C4-2B (cell line): ENCODE data around the gene SPAG8.

ENCODE experiments used
- H3K27ac ChIP-seq: fragments of 450-650 bp; 2 replicates; pipeline ENCODE4 v1.5.1; 2017
- ZFX ChIP-seq: fragments of 450-650 bp; IDR thresholded peaks from 2 replicates; pipeline ENCODE4 v1.6.1; 2017
- TF ChIP-seq, protein P1 (sequence below): fragments of 450-650 bp; conservative IDR thresholded peaks from 2 replicates; pipeline ENCODE4 v1.5.1; 2017; ENCODE audit warnings: mild to moderate bottlenecking

SPAG8 gene, protein sequence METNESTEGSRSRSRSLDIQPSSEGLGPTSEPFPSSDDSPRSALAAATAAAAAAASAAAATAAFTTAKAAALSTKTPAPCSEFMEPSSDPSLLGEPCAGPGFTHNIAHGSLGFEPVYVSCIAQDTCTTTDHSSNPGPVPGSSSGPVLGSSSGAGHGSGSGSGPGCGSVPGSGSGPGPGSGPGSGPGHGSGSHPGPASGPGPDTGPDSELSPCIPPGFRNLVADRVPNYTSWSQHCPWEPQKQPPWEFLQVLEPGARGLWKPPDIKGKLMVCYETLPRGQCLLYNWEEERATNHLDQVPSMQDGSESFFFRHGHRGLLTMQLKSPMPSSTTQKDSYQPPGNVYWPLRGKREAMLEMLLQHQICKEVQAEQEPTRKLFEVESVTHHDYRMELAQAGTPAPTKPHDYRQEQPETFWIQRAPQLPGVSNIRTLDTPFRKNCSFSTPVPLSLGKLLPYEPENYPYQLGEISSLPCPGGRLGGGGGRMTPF

DNA sequence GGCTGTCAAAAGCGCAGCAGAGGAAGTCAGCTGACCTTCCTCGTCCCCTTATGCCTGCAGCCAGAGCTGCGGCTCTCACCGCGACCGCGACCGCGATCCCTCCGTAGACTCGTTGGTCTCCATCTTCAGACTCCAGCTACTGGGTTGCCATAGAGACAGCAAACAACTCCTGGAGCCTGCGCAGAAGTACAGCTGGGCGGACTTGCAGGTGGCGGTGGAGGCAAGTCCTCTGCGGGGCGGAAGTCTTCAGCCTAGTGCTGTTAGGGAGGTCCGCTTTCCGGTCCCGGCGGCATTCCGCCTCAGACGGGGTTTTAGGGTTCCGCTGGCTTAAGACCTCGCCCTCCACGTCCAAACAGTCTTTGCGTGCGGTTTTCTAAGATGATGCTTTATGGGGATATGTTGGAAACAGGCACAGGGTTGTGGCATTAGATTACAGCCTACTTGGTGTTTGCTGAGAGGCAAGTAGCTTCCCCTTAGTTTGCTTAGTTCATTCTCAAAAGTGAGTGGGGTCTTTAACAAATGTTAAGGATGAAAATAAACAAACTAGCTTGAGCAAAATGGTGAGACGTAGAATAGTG, at the start of gene SPAG8:
Gene SPAG8 (minus strand): TSS at position 238 of the 578 bp plus-strand sequence. CDS start 115 bp downstream, at position 123.
- TF ChIP-seq, protein P1, sequence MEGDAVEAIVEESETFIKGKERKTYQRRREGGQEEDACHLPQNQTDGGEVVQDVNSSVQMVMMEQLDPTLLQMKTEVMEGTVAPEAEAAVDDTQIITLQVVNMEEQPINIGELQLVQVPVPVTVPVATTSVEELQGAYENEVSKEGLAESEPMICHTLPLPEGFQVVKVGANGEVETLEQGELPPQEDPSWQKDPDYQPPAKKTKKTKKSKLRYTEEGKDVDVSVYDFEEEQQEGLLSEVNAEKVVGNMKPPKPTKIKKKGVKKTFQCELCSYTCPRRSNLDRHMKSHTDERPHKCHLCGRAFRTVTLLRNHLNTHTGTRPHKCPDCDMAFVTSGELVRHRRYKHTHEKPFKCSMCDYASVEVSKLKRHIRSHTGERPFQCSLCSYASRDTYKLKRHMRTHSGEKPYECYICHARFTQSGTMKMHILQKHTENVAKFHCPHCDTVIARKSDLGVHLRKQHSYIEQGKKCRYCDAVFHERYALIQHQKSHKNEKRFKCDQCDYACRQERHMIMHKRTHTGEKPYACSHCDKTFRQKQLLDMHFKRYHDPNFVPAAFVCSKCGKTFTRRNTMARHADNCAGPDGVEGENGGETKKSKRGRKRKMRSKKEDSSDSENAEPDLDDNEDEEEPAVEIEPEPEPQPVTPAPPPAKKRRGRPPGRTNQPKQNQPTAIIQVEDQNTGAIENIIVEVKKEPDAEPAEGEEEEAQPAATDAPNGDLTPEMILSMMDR = no peak
- no peak for TF ChIP-seq ZFX
- peak within 1 kb of the TSS; percentile 10 for H3K27ac ChIP-seq

DNA sequence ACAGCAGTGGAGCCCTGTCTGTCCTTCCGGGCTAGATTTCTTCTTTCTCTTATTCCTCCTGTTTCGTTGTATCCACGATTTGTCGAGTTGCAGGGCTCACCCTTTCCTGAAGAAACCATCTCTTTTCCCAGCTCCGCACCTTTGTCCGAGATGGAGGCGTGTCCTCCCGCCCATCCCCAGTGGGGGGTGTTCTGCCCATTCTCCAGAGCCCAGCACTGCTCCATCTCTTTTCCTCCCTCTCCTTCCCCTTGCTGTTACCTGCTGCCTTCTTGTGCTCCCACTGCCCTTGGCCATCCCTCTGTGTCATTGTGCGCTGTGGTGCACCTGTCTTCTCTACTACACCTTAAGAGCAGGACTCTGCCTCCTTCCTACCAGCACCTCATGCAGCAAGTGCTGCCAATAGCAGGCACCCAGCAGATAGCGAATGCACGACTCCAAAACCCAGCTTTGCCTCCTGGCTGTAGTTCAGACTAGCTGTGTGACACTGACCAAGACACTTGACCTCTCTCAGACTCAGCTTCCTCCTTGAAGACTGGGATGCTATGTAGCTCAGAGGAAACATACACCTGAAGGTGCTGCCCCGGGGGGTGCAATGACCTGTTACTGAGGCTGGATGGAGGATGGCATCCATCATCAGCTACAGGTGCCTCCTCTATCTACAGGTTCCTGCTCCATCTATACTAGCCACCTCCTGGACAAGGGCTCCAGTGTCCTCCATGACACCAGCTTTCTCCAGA, 49.3 kb upstream of the SPAG8 start:
- no peak for TF ChIP-seq ZFX
- TF ChIP-seq, protein P1 = no peak
- no peak overlapping the region for H3K27ac ChIP-seq

DNA sequence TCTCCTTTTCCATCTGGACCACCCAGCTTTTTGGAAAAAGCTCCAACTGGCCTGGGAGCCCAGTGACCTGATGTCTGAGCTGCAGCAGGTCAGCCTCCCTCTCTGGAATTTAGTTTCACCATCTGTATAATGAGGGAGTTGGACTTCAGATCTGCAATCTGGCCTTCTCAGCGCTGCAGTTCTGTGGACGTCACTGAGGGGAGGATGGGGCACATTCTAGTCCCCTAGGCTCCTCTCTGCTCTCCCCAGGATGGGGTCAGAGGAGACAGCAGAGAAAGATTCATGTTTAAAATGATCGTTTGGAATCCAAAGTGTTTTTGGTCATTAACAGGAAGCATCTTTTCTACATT, 47.9 kb upstream of the SPAG8 start:
- no peak overlapping the region for H3K27ac ChIP-seq
- TF ChIP-seq, protein P1 = no peak
- TF ChIP-seq ZFX = no peak

DNA sequence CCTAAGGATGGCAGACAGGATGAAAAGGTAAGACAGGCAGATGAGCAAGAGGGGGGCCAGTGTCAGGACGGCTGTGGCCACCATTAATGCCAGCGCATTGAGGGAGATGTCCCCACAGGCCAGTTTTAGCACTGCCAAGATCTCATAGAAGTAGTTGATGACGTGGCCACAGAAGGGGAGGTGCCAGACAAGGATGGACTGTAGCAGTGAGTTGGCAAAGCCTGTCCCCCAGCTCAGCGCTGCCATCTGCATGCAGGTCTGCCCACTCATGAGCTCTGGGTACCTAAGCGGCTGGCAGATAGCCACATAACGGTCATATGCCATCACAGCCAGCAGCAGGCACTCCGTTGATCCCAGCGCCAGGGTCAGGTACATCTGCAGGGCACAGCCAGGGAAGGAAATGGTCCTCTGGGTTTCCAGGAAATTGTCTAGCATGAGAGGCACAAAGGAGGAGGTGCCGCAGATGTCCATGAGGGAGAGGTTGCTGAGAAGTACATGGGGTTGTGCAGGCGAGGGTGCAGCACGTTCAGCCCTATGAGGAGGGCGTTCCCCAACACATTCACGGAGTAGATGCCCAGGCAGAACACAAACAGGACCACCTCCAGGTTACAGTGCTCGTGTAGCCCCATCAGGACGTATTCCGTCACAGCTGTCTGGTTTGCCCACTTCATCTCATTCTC, 47.4 kb upstream of the SPAG8 start:
- H3K27ac ChIP-seq = no peak overlapping the region
- TF ChIP-seq, protein P1 = no peak
- TF ChIP-seq ZFX = no peak

DNA sequence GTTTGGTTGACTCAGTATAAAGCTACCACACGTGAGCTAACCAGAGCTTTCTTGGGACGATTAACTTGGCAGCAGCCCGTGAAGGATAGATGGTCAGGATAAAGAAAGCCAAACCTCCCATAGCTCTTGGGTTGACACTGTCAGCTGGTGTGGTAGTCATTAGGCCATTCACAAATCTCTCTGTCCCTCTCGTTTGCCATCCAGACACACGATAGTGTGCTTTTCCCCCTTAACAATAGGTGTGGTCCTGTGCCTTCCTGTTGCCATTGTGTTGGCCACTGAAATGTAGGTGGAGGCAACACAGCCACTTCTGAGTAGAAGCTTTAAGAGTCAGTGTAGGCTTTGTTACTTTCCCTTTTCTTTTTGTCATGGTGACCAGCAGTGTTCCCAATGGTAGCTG, 46.4 kb upstream of the SPAG8 start:
- TF ChIP-seq, protein P1 = no peak
- TF ChIP-seq ZFX = no peak
- no peak overlapping the region for H3K27ac ChIP-seq

DNA sequence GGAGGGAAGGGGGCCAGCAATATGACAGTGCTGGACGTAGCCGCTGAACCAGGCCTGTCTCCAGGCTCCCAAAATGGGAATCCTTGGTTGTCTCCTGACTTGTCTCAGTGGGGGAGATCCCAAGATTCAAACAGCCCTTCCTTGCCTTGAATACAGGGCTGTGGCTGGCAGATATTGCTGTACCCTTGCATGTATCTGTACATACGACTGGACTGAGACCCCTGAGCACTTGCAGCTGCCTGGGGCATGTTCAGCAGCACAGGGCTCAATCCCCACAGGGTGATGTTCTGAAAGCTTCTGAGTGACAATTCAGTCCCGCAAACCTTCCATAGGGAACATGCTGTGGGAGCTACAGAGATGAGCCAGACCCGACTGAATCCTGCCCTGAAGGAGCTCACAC, 44.8 kb upstream of the SPAG8 start:
- no peak for TF ChIP-seq ZFX
- TF ChIP-seq, protein P1 = no peak
- no peak overlapping the region for H3K27ac ChIP-seq
